Stimulated activated CD4-positive, alpha-beta T cell treated with anti-CD3 and anti-CD28 coated beads, Interleukin-12 subunit alpha, Interleukin-12 subunit beta, amount 100 ng/mL, for 4 hours (primary cell): ENCODE results near the gene LRRC2.
A peak's percentile ranks its signal among the peaks of the same experiment; 100 is the strongest.
"Not testable (repeated sequence)": the region's sequence is repeated elsewhere in the genome, so short reads cannot be mapped to it uniquely, and the experiment has no call there.

Source experiments
- DNase-seq: peaks from one replicate; pipeline ENCODE4 v3.0.0-alpha.2; 2020

LRRC2 gene

GRCh38 chr3:46551615-46552014 is 14.5 kb downstream of the LRRC2 start:
- no peak for DNase-seq

DNA sequence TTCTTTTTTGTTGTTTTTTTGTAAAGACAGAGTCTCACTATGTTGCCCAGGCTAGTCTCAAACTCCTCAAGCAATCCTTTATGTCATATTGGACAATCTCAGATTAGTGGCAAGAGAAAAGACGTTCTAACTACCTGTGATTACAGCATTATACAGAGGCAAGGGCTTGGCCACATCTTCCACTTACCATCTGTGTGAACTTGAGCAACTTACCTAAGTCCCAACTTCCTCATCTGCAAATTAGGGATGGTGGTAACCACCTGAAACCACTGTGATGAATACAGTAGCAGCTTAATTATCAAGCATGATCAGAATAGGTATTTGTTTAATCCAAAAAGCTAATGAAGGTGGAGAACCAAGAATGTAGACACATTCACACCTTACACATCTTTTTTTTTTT is 16.1 kb downstream of the LRRC2 start:
- no peak for DNase-seq

GRCh38 chr3:46549408-46549904 is 16.6 kb downstream of the LRRC2 start:
- DNase-seq, result no peak

GRCh38 chr3:46548611-46549010 is 17.5 kb downstream of the LRRC2 start:
- DNase-seq, result not testable (repeated sequence)

GRCh38 chr3:46546896-46547440 is 19.1 kb downstream of the LRRC2 start:
- DNase-seq, result no peak

DNA sequence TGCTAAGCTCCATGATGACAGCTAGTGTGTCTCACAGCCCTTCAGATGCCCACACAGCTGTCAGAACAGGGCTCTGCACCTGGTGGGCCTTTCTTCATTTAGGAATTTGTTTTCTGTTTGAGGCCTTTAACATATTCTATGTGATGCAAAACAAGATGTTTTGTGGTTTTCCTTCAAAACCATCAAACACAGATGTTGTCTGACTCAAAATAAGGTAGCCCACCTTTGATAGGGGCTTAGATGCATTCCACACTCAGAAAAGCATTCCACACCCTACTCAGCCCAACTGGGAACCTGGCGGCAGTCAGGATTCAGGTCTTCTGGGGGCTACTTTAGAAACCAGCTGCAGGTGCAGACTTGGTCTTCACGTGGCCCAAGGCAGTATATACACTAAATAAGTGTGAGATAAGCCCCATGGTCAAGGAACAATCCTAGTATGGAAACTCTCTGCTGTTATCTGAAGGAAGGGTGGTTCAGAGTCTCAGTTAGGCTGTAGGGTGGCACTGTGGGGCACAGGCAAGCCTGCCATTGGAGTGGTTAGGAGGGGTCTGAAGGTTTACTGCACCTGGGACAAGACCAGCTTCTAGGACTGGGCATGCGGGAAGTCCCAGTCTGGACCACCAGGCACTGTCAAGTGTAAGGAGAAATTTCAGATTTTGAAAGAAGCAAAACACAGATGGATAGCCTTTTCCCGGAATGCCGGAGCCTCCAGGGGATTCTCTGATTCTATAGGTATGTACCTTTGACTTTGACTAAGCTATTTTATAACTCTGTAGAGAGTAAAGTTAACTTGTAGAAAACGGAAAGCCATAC is 20.1 kb downstream of the LRRC2 start:
- DNase-seq, result no peak

GRCh38 chr3:46544771-46545503 is 21.2 kb downstream of the LRRC2 start:
- DNase-seq, result no peak

- DNase-seq, result no peak
These were observed 23.3 kb downstream of the LRRC2 start for GRCh38 chr3:46542801-46543201.

GRCh38 chr3:46542344-46542743 is 23.8 kb downstream of the LRRC2 start:
- DNase-seq, result no peak

- no peak for DNase-seq
These were observed 24.3 kb downstream of the LRRC2 start for GRCh38 chr3:46541835-46542234.

- no peak for DNase-seq
These were observed 25.6 kb downstream of the LRRC2 start for GRCh38 chr3:46540550-46540949.

DNA sequence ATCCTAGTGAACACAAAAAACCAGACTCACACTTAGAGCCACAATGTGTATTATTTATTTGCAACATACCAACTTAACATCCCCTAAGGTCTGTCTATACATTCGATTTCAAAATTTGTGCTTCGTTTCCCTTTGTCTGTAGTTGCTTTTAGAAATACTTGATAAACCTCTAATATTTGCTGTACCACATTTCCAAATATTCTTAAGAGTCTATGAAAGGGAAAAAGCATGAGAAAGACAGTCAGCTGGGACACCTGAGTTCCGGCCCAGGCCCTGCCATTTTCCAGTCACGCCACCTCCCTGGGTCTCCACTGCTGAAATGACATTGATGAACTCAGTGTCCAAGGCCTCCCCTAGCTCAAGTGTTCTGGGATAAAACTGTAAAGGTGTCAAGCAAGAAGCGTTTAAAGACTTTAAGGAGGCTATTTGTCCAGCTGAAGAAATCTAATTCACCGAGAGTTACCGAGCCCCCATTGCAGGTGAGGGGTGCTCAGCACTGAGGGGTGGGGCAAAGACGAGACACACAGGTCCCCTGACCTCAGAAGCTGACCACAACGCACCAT is 26.6 kb downstream of the LRRC2 start:
- no peak for DNase-seq

- peak; percentile 53 for DNase-seq
These were observed 27.2 kb downstream of the LRRC2 start for GRCh38 chr3:46538803-46539442.

GRCh38 chr3:46538425-46538802 is 27.7 kb downstream of the LRRC2 start:
- not testable (repeated sequence) for DNase-seq

GRCh38 chr3:46537779-46538178 is 28.3 kb downstream of the LRRC2 start:
- DNase-seq, result no peak

- no peak for DNase-seq
These were observed 28.8 kb downstream of the LRRC2 start for GRCh38 chr3:46537316-46537715.

- DNase-seq, result no peak
These were observed 29.3 kb downstream of the LRRC2 start for GRCh38 chr3:46536758-46537157.

DNA sequence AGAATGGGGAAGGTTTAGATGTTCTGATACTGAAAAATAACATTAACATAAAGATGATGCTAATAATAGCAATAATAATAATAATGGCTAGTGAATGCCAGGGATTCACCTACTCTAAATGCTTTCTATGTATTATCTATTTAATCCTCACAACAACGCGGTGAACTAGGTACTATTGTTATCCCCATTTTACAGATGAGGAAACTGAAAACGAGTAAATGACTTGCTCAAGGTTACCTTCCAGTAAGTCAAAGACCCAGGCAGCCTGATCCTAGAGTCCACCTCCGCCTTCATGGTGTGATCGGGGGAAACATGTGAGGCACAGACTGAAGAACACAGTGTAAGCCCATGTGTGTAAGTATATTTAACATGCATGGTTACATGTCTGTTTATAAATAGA is 30.4 kb downstream of the LRRC2 start:
- no peak for DNase-seq

DNA sequence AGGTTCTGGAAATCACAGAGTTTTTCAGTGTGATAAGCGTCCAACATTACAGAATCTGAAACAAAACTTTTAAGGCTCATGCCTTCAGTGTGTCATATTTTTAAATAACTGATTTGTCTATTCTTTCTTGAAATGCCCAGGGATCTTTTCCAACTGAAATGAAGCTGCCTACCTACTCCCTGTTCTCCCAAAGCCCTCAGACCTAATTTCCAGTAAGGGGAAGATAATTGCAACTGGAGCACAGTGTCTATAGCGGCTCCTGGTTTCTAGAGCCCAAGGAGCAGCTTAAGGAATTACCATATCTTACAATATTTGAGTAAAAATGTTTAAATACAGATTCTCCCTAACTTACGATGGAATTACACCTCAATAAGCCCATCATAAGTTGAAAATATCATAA is 33.0 kb downstream of the LRRC2 start:
- no peak for DNase-seq

GRCh38 chr3:46527239-46527638 is 38.9 kb downstream of the LRRC2 start:
- DNase-seq, result no peak

DNA sequence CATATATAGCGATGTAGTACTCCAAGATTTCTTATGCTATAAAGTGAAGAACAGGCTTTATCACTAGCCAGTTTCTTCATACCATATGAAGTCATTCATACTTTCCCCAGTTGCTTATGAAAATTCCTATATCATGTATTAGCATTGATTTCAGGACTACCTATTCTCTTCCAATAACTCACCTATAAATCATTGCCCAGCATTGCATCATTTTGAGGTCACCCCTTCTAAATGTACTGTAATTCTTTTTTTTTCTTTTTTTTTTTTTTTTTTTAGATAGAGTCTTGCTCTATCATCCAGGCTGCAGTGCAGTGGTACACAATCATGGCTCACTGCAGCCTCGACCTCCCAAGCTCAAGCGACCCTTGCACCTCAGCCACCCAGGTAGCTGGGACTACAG is 41.3 kb downstream of the LRRC2 start:
- no peak for DNase-seq

DNA sequence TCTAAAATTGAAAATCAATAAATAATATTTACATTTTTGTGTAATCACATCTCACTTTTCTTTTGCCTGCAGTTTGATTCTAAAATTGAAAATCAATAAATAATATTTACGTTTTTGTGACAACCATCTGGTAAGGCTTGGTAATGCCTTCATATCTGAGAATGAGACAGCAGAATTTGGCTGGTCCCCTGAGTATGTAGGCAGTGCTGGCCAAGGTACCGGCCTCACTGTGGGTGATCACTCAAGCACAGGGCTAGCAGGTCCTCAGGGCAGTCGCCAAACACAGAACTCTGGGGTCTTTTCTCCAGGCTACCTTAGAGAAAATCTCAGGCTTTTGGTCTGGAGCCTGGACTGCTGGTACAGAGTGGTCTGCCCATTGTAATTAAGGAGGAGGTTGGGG is 42.1 kb downstream of the LRRC2 start:
- DNase-seq, result no peak

DNA sequence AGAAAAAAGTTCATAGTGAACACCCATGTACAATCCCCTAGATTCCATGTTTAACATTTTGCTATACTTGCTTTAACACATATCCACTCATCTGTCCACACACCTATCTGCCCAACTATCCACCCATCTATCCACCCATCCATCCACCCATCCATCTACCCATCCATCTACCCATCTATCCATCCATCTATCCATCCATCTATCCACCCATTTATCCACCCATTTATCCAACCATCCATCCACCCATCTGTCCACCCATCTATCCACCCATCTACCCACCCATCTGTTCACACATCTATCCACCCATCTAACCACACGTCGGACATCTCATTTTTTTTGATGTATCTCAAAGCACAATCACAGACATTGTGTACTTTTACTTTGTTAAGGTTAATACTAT is 42.5 kb downstream of the LRRC2 start:
- DNase-seq, result no peak
